Parathyroid adenoma (tissue), 2 donors: ENCODE data around the gene VSIG8.
"Not testable (repeated sequence)": the region's sequence is repeated elsewhere in the genome, so short reads cannot be mapped to it uniquely, and the experiment has no call there.

Source experiments
- H2AFZ ChIP-seq: fragments of 300-600 bp; sonication (generic); one replicate; pipeline ENCODE4 v1.7.0; 2017; ENCODE audit warnings: antibody characterized with exemption, mild to moderate bottlenecking
- H3K27ac ChIP-seq: fragments of 300-600 bp; sonication (generic); one replicate; pipeline ENCODE4 v1.7.0; 2017
- H3K27me3 ChIP-seq: fragments of 300-600 bp; sonication (generic); one replicate; pipeline ENCODE4 v1.7.0; 2017; ENCODE audit warnings: low read length; ENCODE audit not compliant: control insufficient read depth, insufficient read depth
- H3K36me3 ChIP-seq: fragments of 300-600 bp; sonication (generic); one replicate; pipeline ENCODE4 v1.7.0; 2017; ENCODE audit warnings: low read length; ENCODE audit not compliant: control insufficient read depth, insufficient read depth
- H3K4me1 ChIP-seq: fragments of 300-600 bp; sonication (generic); one replicate; pipeline ENCODE4 v1.7.0; 2017; ENCODE audit warnings: control low read depth
- H3K4me2 ChIP-seq: fragments of 300-600 bp; sonication (generic); one replicate; pipeline ENCODE4 v1.7.0; 2017; ENCODE audit warnings: low read length
- H3K4me3 ChIP-seq: fragments of 300-600 bp; sonication (generic); one replicate; pipeline ENCODE4 v1.7.0; 2017; ENCODE audit warnings: low read depth, low read length
- H3K79me2 ChIP-seq: fragments of 300-600 bp; sonication (generic); one replicate; pipeline ENCODE4 v1.7.0; 2017; ENCODE audit warnings: control low read depth
- H3K9ac ChIP-seq: fragments of 300-600 bp; sonication (generic); one replicate; pipeline ENCODE4 v1.7.0; 2017; ENCODE audit warnings: mild to moderate bottlenecking
- H3K9me3 ChIP-seq: fragments of 300-600 bp; sonication (generic); one replicate; pipeline ENCODE4 v1.7.0; 2017; ENCODE audit warnings: low read length; ENCODE audit not compliant: control insufficient read depth
- TF ChIP-seq, protein P1 (sequence below): fragments of 300-600 bp; sonication (generic); IDR thresholded peaks from one replicate; pipeline ENCODE4 v1.7.0; 2017; ENCODE audit warnings: antibody characterized with exemption, mild to moderate bottlenecking
- donor health status: primary hyperparathyroidism.

Gene VSIG8, protein sequence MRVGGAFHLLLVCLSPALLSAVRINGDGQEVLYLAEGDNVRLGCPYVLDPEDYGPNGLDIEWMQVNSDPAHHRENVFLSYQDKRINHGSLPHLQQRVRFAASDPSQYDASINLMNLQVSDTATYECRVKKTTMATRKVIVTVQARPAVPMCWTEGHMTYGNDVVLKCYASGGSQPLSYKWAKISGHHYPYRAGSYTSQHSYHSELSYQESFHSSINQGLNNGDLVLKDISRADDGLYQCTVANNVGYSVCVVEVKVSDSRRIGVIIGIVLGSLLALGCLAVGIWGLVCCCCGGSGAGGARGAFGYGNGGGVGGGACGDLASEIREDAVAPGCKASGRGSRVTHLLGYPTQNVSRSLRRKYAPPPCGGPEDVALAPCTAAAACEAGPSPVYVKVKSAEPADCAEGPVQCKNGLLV

DNA sequence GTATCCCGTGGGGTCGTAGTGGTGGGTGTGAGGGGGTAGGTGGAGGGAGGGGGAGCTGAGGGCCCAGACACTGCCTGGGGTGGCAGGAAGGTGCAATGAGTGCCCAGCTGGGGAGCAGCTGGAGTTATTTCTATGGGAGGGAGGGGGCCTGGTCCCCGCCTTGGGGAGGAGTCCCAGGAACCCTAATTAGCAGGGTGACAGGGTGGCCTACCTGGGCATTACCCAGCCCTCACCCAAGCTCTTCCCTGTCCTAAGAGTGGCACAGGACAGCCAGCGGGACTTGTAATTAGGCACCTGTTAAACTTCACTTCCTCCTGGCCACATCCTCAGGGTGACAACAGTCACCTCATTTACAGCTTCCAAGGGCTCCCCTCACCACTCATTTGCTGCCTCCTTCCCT, at the start of gene VSIG8:
Gene VSIG8 (minus strand): TSS at position 101 of the 400 bp plus-strand sequence. CDS start 136 bp downstream, outside the sequence.
- TF ChIP-seq, protein P1, sequence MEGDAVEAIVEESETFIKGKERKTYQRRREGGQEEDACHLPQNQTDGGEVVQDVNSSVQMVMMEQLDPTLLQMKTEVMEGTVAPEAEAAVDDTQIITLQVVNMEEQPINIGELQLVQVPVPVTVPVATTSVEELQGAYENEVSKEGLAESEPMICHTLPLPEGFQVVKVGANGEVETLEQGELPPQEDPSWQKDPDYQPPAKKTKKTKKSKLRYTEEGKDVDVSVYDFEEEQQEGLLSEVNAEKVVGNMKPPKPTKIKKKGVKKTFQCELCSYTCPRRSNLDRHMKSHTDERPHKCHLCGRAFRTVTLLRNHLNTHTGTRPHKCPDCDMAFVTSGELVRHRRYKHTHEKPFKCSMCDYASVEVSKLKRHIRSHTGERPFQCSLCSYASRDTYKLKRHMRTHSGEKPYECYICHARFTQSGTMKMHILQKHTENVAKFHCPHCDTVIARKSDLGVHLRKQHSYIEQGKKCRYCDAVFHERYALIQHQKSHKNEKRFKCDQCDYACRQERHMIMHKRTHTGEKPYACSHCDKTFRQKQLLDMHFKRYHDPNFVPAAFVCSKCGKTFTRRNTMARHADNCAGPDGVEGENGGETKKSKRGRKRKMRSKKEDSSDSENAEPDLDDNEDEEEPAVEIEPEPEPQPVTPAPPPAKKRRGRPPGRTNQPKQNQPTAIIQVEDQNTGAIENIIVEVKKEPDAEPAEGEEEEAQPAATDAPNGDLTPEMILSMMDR = no peak
- Histone ChIP-seq H3K9me3 (no peaks in the 10 kb centered on the region), H3K79me2 (no peaks in the 10 kb centered on the region), H3K9ac (no peak within 1 kb of the TSS), H3K4me2 (no peak within 1 kb of the TSS), H3K4me1 (peaks cover under 1% of the 10 kb centered on the region), H3K27me3 (no peaks in the 10 kb centered on the region), H3K4me3 (no peak within 1 kb of the TSS), H2AFZ (no peak within 1 kb of the TSS), H3K36me3 (no peaks in the 10 kb centered on the region), H3K27ac (no peak within 1 kb of the TSS)

DNA sequence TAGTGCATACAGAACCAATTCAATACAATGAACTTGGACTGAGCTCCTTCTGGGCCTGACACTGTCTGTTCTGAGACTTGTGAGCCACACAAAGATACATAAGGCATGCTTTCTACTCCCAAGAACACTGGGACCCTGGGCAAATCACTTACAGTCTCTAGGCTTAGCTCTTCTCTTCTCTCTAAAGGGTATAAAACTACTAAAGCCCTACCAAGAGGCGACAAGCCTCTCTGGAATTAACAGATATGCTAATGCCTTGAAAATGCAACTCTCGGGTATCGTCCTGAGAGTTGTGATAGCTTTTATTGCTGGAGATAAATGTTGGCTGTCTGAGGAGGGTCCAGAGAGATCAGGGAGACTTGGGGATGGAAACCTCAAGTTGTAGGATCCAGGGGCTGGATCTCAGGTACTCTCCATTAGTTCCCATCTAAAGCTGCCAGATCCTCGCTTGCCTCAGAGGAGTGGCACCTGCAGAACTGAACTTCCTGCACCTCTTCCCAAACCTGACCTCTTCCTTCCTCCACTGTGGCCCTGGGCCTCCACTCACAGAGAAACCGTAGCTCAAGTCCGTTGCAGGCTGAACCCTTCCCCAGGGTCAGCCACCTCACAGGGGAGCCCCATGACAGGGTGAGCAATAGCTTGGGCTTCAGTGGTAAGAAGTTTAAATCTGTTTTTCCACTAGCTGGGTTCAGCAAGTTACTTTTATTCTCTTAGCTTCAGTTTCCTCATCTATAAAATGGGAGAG, 49.0 kb upstream of the VSIG8 start:
- H3K4me2 ChIP-seq = no peak overlapping the region
- peaks cover 13% of the 10 kb centered on the region for H3K4me1 ChIP-seq
- H3K9me3 ChIP-seq = no peaks in the 10 kb centered on the region
- TF ChIP-seq, protein P1 = no peak
- no peak overlapping the region for H2AFZ ChIP-seq
- H3K27ac ChIP-seq = peak overlapping the region; percentile 47
- no peaks in the 10 kb centered on the region for H3K36me3 ChIP-seq
- no peak overlapping the region for H3K9ac ChIP-seq
- H3K79me2 ChIP-seq = no peaks in the 10 kb centered on the region
- H3K27me3 ChIP-seq = no peaks in the 10 kb centered on the region
- H3K4me3 ChIP-seq = no peak overlapping the region

DNA sequence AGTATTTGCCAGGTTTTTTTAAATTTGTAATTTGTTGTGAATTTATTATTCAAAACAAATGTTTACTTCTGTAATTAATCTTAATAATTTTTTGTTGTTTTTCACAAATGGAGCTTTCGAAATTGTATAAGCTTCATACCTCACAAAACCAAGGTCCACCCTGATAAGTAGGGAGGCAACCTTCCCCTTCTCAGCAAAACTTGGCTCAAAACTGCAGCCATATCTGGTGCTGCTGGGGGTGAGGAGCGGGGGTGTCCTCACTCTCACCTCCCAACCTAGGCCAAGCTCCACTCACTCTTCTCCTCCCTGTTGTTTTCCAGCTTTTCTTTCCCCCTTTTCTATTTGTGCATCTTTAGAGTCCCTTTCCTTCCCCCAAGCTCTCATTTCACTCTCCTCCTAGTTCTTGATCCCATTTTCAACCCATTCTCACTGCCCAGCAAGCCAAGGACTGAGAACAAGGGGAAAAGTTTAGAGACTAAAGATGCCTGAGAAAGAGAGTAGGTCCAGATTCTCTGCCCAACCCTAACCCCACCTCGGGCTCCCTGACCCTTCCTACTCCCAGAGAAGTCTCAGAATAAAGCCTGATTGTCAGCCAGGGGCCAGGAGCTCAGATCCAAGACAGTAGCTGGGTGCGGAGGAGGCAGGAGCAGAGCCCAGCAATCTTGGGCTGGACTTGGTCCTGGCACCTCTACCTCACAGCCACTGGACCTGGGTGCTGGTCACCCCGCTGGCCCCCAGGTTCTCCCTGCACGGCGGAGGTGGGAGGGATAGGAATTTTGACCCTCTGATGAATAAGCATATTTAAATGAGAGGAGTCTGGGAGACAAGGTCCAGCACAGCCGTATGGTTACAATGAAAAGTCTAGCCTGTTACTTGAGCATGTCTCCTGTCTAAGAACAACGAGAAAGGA, 45.8 kb upstream of the VSIG8 start:
- Histone ChIP-seq H2AFZ (no peak overlapping the region), H3K4me2 (no peak overlapping the region), H3K27me3 (no peaks in the 10 kb centered on the region), H3K4me3 (no peak overlapping the region), H3K79me2 (no peaks in the 10 kb centered on the region), H3K36me3 (no peaks in the 10 kb centered on the region), H3K9me3 (no peaks in the 10 kb centered on the region), H3K9ac (no peak overlapping the region), H3K4me1 (peaks cover 5% of the 10 kb centered on the region), H3K27ac (no peak overlapping the region)
- TF ChIP-seq, protein P1 = no peak

DNA sequence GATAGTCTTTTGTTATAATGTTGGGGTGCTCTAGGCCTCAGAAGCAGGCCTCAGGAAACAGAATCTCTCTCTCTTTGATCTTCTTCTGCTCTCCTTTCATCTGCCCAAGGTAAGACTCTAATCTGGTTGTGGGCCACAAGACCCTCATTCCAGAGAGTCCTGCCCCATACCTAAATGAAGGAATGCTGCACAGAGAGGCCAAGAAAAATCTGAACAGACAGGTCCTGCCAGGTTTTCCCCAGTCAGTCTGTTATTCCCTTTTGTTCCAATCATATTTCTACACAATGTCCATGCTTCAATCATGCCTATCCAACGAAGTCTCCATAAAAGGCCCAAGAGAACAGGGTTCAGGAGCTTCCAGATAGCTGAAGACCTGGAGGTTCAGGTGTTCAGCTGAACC, 44.5 kb upstream of the VSIG8 start:
- Histone ChIP-seq H3K36me3 (no peaks in the 10 kb centered on the region), H3K4me3 (no peak overlapping the region), H3K4me2 (no peak overlapping the region), H3K9ac (no peak overlapping the region), H3K27me3 (no peaks in the 10 kb centered on the region), H3K4me1 (peaks cover 3% of the 10 kb centered on the region), H3K27ac (no peak overlapping the region), H2AFZ (no peak overlapping the region), H3K79me2 (no peaks in the 10 kb centered on the region), H3K9me3 (no peaks in the 10 kb centered on the region)
- TF ChIP-seq, protein P1 = no peak

DNA sequence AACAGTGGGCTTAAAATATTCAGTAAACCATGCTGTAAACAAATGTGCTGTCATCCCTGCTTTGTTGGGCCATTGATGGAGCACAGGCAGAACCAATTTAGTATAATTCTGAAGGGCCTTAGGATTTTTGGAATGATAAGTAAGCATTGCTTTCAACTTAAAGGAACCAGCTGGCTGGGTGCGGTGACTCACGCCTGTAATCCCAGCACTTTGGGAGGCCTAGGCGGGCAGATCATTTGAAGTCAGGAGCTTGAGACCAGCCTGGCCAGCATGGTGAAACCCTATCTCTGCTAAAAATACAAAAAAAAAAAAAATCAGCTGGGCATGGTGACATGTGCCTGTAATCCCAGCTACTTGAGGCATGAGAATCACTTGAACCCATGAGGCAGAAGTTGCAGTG, 41.6 kb upstream of the VSIG8 start:
- H3K27ac ChIP-seq, H3K79me2 ChIP-seq, H3K4me1 ChIP-seq, H3K4me2 ChIP-seq, H3K36me3 ChIP-seq, H2AFZ ChIP-seq, H3K9me3 ChIP-seq, H3K4me3 ChIP-seq, H3K9ac ChIP-seq, H3K27me3 ChIP-seq: not testable (repeated sequence)
